Erythroblast (primary cell): ENCODE data around the gene SLC17A8.
"Not testable (repeated sequence)": the region's sequence is repeated elsewhere in the genome, so short reads cannot be mapped to it uniquely, and the experiment has no call there.

Experiments
- GATA1 ChIP-seq: IDR thresholded peaks from 2 replicates; pipeline ENCODE4 v1.6.1; 2011; ENCODE audit warnings: low read depth, mild to moderate bottlenecking, control low read depth, low read length, moderate library complexity
- POLR2A ChIP-seq: IDR thresholded peaks from 2 replicates; pipeline ENCODE4 v1.6.1; 2011; ENCODE audit warnings: mild to moderate bottlenecking, low read length

- not testable (repeated sequence) for TF ChIP-seq POLR2A, GATA1
Measured at GRCh38 chr12:100430251-100430650, 73.4 kb downstream of the SLC17A8 start.
